OCI-LY7 (cell line): ENCODE measurements around the gene ST6GALNAC5. TPM values are rescaled to one million over a fixed set of nuclear protein-coding genes. Genes with fewer than 3 reads are reported as not detected.

ENCODE experiments used
- BruUV-seq: library from RNA; stranded (reverse); fragments of 400-500 nt; replicated peaks from 2 replicates; lab custom pipeline; 2021; lab: Mats Ljungman, UMichigan
- CTCF ChIA-PET: fragments of 300-600 bp; sonication (Branson Sonifier 250); formaldehyde crosslinking; loops from one replicate; lab custom pipeline; 2022; ENCODE audit warnings: antibody characterized with exemption; ENCODE audit not compliant: unreplicated experiment; lab: Charles Lee
- POLR2A ChIA-PET: fragments of 300-600 bp; sonication (Branson Sonifier 250); formaldehyde crosslinking; loops from one replicate; lab custom pipeline; 2022; ENCODE audit warnings: antibody characterized with exemption; lab: Charles Lee
- DNase-seq: peaks from one replicate; pipeline ENCODE4 v3.0.0-alpha.2; 2015; ENCODE audit warnings: low spot score
- H2AFZ ChIP-seq: fragments of 200-600 bp; sonication (generic), shearing (Covaris generic); 2 replicates; pipeline ENCODE4 v1.6.1; 2014; ENCODE audit warnings: mild to moderate bottlenecking, antibody characterized with exemption, low read length, moderate library complexity
- H3K27ac ChIP-seq: fragments of 200-600 bp; sonication (generic); 2 replicates; pipeline ENCODE4 v1.5.1; 2014; ENCODE audit warnings: mixed run types, low read depth, mild to moderate bottlenecking, moderate library complexity, low read length, inconsistent platforms; ENCODE audit not compliant: poor library complexity, severe bottlenecking
- H3K36me3 ChIP-seq: fragments of 200-600 bp; sonication (generic); 2 replicates; pipeline ENCODE4 v1.6.1; 2014; ENCODE audit warnings: mild to moderate bottlenecking, antibody characterized with exemption, low read length, moderate library complexity, mixed read lengths; ENCODE audit not compliant: insufficient read depth
- H3K4me1 ChIP-seq: fragments of 200-600 bp; sonication (generic); 2 replicates; pipeline ENCODE4 v1.5.1; 2014; ENCODE audit warnings: mild to moderate bottlenecking, low read length; ENCODE audit not compliant: insufficient read depth, poor library complexity, severe bottlenecking
- H3K4me2 ChIP-seq: fragments of 200-600 bp; sonication (generic); 2 replicates; pipeline ENCODE4 v1.6.1; 2014; ENCODE audit warnings: mild to moderate bottlenecking, low read length
- H3K4me3 ChIP-seq: fragments of 200-600 bp; sonication (generic); 2 replicates; pipeline ENCODE4 v1.5.1; 2014; ENCODE audit warnings: mild to moderate bottlenecking, low read depth, low read length; ENCODE audit not compliant: poor library complexity, severe bottlenecking
- H3K79me2 ChIP-seq: fragments of 200-600 bp; sonication (generic); 2 replicates; pipeline ENCODE4 v1.6.1; 2016; ENCODE audit warnings: low read depth, mild to moderate bottlenecking, low read length, moderate library complexity, mixed read lengths; ENCODE audit not compliant: insufficient read depth
- H3K9me2 ChIP-seq: fragments of 200-600 bp; sonication (generic); 2 replicates; pipeline ENCODE4 v1.6.1; 2016; ENCODE audit warnings: mild to moderate bottlenecking, low read length, mixed read lengths; ENCODE audit not compliant: insufficient read depth
- H3K9me3 ChIP-seq: fragments of 200-600 bp; sonication (generic); 2 replicates; pipeline ENCODE4 v1.6.1; 2014; ENCODE audit warnings: mild to moderate bottlenecking, mixed run types, low read length, mixed read lengths
- H4K20me1 ChIP-seq: fragments of 200-600 bp; sonication (generic); 2 replicates; pipeline ENCODE4 v1.6.1; 2014; ENCODE audit warnings: mild to moderate bottlenecking, antibody characterized with exemption, low read length, moderate library complexity, mixed read lengths; ENCODE audit not compliant: insufficient read depth
- CTCF ChIP-seq: fragments of 200-600 bp; sonication (generic); conservative IDR thresholded peaks from 2 replicates; pipeline ENCODE4 v1.5.1; 2014; ENCODE audit warnings: mild to moderate bottlenecking, antibody characterized with exemption, low read length, moderate library complexity, mixed read lengths
- EZH2phosphoT487 ChIP-seq: fragments of 200-600 bp; sonication (generic); IDR thresholded peaks from 2 replicates; pipeline ENCODE4 v1.6.1; 2018; ENCODE audit warnings: low read depth, borderline replicate concordance, mild to moderate bottlenecking, mixed run types, antibody characterized with exemption, low read length, moderate library complexity, mixed read lengths
- intact Hi-C: fragments of 100-400 bp; cut with micrococcal nuclease; formaldehyde crosslinking; loops from one replicate; pipeline ENCODE4 v1.10.0; 2022; ENCODE audit not compliant: unreplicated experiment
- total RNA-seq, 2 experiments: library from RNA; depleted of rRNA in 1 of 2; stranded (reverse); fragments of >200 nt in 1 of 2; shearing (Covaris generic) in 1 of 2; gene quantifications; 2 replicates each; pipeline ENCODE4 v1.2.3, GENCODE V29; 2014 to 2022

The ST6GALNAC5 gene
- total RNA-seq, 2 experiments from 2014 or later = not detected

GRCh38 chr1:76928522-76928921, 61.2 kb downstream of the ST6GALNAC5 start:
- H3K36me3 ChIP-seq = no peaks in the 10 kb centered on the region
- intact Hi-C loops = no loop called here
- POLR2A ChIA-PET = no interaction called here
- no peak overlapping the region for H3K27ac ChIP-seq
- no peak overlapping the region for H3K4me2 ChIP-seq
- TF ChIP-seq CTCF = no peak
- TF ChIP-seq EZH2phosphoT487 = no peak
- BruUV-seq = no TSS peak
- no peak for DNase-seq
- H4K20me1 ChIP-seq = no peaks in the 10 kb centered on the region
- H3K9me3 ChIP-seq = no peaks in the 10 kb centered on the region
- CTCF ChIA-PET = no interaction called here
- no peaks in the 10 kb centered on the region for H3K79me2 ChIP-seq
- H3K4me3 ChIP-seq = no peak overlapping the region
- no peaks in the 10 kb centered on the region for H3K4me1 ChIP-seq
- H2AFZ ChIP-seq = no peak overlapping the region
- H3K9me2 ChIP-seq = no peaks in the 10 kb centered on the region

- DNase-seq = no peak
- Histone ChIP-seq H3K4me3 (no peak overlapping the region), H3K9me3 (no peaks in the 10 kb centered on the region), H3K79me2 (no peaks in the 10 kb centered on the region), H3K4me2 (no peak overlapping the region), H3K4me1 (no peaks in the 10 kb centered on the region), H2AFZ (no peak overlapping the region), H4K20me1 (no peaks in the 10 kb centered on the region), H3K9me2 (no peaks in the 10 kb centered on the region), H3K36me3 (no peaks in the 10 kb centered on the region), H3K27ac (no peak overlapping the region)
- no TSS peak for BruUV-seq
- POLR2A ChIA-PET = no interaction called here
- CTCF ChIA-PET = no interaction called here
- intact Hi-C loops = no loop called here
- no peak for TF ChIP-seq EZH2phosphoT487
Observed at GRCh38 chr1:76929136-76929535, 61.9 kb downstream of the ST6GALNAC5 start.

DNA sequence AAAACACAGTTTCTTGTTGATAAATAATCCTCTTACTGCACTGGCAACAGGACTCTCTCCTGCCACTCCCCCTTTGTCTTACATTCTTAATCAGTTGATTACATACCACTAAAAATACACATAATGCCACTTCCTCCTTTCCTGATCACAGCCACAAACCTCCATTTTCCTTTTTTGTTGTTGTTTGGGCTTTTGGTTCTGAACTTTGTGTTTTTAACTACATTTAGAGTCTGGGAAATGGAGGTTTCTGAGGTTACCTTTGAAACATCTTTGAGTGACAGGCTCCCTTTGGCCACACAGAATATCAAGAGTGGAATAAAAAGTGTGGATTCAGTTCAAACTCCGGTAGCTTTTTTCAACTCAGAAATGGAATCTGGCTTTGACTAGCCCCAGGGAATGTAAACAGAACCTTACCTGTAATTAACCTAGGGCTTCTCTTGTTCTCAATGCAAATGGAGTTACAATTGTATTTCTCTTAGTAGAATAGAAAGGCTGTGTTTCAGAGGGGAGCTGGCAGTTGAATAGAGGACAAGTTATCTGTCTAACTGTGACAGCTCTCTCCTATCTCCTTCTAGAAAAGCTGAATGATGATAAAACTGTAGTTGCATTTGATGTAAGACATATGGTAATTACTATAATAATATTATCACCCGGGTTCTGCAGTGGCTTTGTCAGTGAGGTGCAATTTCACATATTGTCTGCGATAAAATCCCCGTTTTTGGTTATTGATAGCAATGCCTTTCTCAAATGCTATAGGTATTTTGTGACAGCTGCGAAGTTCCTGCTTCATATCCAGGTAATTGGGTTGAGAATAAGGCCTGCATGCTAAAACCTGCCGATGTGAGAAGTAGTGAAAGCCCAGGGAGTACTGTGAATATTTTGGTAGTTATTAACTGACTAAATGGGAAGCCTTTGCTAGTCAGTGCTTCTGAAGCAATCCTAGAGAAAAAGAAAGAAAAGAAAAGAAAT, 66.9 kb downstream of the ST6GALNAC5 start:
- BruUV-seq = no TSS peak
- H3K27ac ChIP-seq = no peak overlapping the region
- intact Hi-C loops = no loop called here
- no peak overlapping the region for H3K4me3 ChIP-seq
- POLR2A ChIA-PET = interaction anchor here (0.7 to 1.2 kb wide), 3 partner anchors 15 to 845 kb away, joined by 3 to 8 read pairs (median 3); no protein-coding TSS in a partner anchor
- no peak overlapping the region for H2AFZ ChIP-seq
- no peaks in the 10 kb centered on the region for H3K79me2 ChIP-seq
- H4K20me1 ChIP-seq = no peaks in the 10 kb centered on the region
- no peak for TF ChIP-seq CTCF
- TF ChIP-seq EZH2phosphoT487 = no peak
- H3K4me1 ChIP-seq = no peaks in the 10 kb centered on the region
- no peaks in the 10 kb centered on the region for H3K9me3 ChIP-seq
- no peak for DNase-seq
- H3K4me2 ChIP-seq = no peak overlapping the region
- CTCF ChIA-PET = no interaction called here
- H3K9me2 ChIP-seq = no peaks in the 10 kb centered on the region
- no peaks in the 10 kb centered on the region for H3K36me3 ChIP-seq
